HCEC 1CT (cell line): ENCODE measurements around the gene OCRL.
A peak's percentile ranks its signal among the peaks of the same experiment; 100 is the strongest.

Experiments
- DNase-seq: peaks from one replicate; pipeline ENCODE4 v3.0.0-alpha.2; 2017

Gene OCRL

DNA sequence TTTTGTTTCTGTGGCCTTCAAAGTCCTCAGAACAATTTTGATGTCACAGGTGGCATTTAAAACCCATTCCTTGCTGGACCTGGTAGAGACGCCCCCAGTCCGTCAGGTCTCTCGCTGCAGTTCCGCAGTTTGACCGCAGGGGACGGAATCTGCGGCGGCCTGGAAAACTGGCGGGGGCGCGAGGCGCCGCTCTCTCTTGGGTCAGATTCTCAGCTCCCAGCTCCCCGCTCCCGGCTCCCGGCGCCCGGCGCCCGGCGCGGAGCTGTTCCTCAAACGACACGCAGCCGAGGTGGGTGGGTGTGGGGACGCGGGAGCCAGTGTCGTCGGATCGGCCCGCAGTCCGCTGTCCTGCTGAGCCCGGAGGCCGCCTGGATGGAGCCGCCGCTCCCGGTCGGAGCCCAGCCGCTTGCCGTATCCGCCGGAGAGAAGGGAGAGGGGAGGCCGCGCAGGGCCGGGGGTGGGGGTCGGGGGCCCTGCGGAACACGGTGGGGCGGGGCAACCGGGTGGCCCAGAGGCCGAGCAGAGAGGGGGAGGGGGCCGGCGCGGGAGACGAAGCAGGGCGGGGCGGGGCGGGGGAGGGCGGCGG is at the start of gene OCRL:
OCRL (plus strand) TSS at position 192 of the 586 bp plus-strand sequence; CDS start at position 373, 181 bp downstream.
- DNase-seq: peak; percentile 60

DNA sequence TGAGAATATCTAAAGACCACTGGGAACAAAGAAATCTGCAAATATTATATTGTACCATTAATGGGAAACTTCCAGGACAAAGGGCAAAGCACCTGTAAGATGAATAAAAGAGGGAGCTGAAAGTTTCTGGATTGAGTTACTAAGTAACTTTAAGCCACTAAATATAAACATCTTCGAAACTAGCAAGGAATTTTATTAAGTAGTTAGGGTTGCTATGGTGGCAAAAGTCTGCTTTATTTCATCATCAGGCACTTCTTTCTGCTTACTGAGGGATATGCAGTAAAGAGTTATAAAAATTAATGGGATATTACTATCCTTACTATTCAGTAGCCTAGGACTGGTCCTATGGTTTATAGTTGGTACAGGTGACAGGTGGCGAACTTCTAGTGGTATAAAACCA is 49.7 kb upstream of the OCRL start:
- no peak for DNase-seq

DNA sequence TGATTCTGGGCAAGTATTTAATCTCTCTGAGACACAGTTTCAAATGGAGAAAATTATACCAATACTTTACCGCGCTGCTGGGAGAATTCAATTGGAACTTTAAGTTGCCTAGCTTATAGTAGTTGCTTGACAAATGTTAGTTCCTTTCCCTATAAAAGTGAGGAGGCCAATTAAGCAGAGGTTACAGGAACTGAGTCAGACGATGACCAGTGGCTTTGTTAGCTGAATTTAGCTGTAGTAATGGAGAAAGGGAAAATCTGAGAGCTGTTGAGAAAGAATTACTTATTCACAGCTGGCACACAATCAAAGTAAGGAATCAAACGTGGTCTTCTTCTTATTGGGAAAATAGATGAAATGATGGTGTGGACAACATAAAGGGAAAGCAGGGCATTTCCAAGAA is 46.4 kb upstream of the OCRL start:
- DNase-seq: peak; percentile 73

DNA sequence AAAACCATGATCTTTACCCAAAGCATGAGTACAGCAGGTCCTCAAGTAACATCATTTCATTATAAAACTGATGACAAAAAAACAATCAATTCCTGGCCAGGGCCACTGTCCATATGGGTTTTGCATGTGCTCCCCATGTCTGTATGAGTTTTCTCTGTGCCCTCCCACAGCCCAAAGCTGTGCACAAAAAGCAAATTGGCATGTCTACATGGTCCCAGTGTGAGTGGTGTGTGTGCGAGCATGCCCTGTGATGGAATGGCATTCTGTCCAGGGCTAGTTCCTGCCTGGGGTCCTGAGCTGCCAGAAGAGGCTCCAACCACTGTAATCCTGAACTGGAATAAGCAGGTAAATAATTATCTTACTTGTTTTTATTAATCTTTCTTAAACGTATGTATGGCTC is 45.2 kb upstream of the OCRL start:
- DNase-seq: no peak

DNA sequence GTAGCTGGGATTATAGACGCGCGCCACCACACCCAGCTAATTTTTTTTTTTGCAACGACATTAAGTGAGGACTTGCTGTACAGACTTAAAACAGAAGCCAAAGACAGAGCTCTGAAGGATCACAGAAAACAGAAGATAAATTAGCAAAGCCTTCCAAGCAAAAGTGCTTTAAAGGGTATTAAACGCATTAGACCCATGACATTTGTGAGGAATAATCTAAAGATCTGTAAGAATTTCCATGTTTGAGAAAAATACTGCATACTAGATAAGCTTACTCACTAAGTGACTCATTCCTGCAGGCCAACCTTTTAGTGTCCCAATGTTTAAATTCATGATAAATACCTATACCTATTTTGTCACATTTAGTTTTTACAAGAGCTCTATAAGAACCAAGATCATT is 44.2 kb upstream of the OCRL start:
- peak; percentile 53 for DNase-seq

DNA sequence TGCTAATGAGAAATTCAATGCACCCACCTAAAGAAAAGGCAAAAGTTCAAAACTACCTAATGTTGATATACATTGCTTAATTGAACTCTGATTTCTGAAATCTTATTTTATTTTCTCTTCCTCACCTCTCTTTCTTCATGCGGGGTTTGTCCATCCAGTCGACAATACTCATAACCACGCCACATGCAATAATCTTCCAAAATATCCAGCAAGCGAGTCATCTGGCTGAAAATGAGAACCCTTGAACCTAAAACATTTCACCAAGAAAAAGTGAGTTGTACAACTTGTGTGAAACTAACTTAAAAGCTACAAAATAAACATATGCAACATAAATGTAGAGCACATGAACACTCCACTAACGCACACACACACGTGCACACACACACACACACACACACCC is 43.4 kb upstream of the OCRL start:
- peak; percentile 43 for DNase-seq

DNA sequence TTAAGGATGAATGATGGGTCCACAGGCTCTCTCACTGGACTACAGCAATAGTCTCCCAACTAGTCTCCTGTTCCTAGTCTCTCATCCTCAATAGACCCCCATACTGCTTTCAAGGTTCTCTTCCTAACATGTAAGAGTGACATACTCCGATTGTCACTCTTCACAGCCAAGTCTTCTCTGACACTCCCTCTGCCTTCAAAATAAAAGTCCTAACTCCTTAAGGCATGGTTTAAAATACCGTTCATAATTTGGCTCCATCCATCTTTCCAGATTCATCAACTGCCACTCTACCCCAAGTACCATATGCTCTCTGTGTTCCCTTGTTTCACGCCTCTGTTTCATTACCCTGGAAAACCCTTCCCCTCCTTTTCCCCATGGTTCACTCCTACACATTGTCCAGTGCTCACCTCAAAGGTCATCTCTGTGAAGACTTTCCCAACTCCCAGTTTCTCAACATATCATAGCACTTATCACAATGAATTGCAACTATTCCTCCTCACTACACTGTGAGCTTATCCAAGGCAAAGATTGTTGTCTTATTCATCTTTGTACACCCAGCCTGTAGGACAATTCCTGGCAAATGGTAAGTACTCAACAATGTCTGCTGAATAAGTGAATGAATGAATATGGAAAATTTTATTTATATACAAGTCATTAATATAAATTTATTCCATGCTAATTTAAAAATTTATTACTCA is 42.8 kb upstream of the OCRL start:
- no peak for DNase-seq

DNA sequence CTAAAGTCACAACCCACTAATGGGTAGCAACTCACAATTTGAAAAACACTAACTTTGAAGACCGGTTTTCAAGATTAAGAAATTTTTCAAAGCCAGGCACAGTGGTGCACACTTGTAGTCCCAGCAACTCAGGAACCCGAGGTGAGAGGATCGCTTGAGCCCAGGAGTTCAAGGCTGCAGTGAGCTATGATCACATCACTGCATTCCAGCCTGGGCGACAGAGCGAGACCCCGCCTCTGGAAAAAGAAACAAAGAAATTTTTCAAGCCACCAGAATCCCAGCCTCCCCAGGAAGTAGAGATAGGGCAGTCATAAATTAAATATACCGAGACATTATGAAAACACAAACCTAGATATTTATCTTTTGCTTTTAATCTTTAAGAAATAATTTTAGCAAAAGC is 29.7 kb upstream of the OCRL start:
- DNase-seq: no peak

DNA sequence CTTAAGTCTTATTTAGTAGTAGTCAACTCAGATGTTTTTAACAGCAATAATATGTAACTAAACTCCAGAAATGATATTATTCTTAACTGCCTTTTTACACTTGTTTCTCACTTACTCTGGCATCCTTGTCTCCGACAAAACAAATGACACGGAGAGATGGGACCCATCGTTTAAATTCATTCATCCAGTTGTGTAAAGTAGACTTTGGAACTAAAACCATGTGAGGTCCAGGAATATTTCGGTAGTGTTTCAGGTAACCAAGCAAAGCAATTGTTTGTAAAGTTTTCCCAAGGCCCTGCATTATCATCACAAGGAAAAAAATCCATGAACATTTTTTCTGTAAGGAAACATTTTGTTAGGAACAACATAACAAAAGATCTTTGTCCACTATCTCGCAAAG is 28.4 kb upstream of the OCRL start:
- no peak for DNase-seq

DNA sequence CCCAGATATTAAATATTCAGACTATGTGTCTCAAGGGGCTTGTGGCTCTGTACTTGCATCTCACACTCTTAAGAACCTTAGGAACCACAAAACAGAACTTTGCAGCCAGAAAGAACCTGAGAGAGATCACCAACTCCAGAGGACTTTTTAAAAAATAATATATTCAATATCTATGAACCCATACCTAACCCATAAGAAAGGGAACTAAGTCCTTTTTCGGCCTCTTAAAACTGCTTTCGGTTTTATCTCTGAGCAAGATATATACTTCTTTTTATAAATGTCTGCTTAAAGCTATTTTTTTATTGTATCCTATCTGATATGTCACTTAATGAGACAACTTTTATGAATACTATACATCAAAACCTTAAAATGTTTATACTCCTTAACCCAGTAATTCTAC is 27.6 kb upstream of the OCRL start:
- DNase-seq: no peak

DNA sequence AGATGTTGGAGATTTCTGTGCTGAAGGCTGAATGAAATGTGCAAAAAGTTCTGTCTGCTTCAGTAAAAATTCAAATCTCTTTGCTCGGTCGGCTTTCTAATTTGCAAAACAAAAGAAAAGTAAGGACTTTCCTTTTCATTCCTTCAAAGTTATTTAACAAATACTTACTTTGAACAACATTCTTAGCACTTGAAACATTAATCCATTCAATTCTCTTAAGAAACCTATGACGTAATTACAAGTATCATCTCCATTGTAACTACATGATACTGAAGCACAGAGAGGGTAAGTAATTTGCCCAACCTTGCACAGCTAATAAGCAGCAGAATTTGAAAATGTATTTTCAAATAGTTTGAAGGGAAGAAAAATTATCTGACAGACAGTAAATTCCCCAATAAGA is 23.7 kb upstream of the OCRL start:
- no peak for DNase-seq

DNA sequence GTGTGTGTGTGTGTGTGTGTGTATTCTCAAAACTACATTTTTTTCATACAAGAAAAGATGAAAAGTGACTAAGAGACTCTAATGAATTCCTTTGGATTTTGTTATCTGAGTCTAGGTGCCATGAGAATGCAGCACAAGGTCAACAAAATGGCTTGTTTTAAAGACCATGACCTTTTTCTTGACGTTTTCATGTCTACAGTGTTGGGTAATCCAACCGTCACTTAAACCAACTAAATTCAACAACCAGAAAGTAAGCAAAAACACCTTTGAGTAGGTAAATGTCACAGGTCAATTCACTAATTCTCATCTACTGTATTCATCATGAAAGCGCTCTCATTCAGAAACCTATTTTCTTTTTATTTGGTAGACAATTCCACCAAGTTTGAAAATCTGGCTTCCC is 19.9 kb upstream of the OCRL start:
- DNase-seq: no peak

DNA sequence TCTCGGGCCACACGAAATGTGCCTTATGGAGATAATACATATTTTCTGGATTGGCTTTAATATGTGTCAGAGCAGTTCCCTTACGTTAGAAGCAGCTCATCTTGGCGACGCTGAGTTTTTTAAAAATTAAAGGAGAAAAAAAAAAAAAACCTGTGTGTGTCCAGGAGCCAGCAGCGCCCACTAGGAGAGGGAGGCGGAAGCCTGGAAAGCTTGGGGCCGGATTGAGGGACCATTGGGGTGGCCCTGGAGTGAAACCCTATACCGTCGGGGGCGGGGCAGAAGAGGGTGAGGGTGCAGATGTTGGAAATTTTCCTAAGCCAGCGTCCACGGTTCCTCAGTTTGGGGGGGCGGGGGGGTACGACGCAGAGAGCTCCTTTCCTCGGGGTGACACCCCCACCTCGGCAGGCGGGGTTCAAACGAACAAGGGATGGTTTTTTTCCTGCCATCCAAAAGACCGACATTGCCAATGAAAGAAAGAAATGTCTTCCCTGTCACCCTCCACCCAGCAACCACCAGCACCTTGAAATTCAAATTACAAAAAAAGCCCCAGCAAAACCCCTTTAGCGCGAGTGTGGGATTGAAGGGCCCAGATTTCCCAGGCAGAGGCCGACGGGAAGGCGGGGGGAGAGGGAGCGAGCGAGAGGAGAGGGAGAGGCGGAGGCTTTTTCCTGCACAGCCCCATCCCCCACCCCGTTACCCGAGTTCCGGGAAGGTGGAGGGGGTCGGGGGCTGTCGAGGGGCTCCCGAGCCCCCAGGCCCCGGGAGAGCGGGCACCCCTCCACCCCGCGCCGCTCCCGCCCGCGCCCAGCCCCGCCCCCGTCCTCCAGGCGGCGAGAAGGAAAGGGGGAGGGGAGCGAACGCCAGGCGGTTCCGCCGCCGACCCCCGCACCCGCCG is 17.6 kb upstream of the OCRL start:
- DNase-seq: peak; percentile 68

DNA sequence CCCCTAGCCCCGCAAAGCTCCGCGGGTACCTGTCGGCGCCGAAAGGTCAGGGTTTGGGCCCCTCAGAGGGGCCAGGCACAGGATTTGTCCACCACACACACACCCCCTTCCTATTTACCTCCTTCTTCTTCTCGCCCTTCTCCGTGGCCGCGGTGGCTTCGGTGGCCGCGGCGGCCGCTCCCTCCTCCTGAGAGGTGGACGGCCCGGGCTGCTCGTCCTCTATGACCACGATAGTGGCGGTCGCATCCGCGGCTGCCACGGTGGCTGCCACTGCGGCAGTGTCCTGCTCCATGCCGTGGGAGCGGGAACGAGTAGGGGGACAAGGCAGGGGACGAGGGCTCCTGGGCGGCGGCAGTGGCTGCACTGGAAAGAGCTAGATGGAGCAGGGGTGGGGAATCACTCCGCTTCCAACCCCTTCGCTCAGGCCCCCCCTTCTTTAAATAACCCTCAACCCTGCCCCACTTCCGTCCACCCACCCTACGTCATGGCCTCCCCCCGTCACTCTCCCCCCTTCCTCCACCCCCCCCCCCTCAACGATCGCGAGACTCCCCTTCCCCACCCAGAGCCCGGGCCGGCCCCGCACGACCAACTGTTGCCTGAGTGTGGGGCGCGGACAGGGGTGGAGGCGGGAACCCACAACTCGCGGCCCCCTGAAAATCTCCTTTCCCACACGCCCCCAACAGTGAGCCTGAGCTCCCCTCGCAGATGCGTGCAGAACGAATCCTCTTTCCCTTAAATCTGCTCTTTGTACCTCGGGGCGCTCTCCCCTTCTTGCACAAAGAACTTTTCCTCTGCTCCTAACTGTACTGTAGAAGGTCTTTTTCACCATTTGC is 16.8 kb upstream of the OCRL start, which contains the start of gene SMARCA1:
SMARCA1 (minus strand) TSS at position 412 of the 833 bp plus-strand sequence; CDS start at position 292, 120 bp downstream.
- DNase-seq: peak; percentile 23

DNA sequence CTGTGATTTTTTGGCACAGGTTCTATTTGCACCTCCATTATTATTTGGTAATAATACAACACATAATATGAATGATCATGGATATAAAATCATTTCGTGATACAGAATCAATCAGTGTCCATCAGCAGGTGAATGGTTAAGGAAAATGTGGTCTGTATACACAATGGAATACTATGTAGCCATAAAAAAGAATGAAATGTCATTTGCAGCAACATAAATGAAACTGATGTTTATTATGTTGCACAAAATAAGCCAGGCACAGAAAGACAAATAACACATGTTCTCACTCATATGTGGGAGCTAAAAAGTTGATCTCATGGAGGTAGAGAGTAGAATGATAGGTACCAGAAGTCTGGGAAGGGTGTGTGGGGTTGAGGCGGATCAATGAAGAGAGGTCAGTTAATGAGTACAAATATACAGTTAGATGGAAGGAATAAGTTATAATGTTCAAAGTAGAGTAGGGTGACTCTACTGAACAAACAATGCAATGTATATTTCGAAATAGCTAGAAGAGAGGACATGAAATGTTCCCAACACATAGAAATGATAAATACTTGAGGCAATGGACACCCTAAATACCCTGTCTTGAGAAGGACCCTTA is 15.7 kb upstream of the OCRL start:
- DNase-seq: no peak

DNA sequence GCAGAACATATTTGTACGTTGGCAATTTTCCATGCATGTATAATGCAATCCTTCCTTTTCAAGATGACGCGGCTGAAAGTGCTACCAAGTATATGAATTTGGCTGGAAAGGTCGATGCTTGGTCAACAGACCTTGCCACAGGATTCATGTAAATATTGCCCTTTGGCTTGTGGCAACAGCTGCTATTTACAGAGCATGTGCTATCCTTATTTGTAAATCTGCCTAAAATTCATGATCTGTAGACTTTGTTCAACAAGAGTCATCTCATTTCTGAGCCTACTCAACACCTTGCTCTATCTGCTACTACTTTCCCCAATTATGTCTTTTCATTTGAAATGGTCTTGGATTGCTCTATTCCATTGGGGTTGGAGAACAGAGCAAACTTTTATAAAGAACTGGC is 14.9 kb upstream of the OCRL start:
- DNase-seq: no peak

DNA sequence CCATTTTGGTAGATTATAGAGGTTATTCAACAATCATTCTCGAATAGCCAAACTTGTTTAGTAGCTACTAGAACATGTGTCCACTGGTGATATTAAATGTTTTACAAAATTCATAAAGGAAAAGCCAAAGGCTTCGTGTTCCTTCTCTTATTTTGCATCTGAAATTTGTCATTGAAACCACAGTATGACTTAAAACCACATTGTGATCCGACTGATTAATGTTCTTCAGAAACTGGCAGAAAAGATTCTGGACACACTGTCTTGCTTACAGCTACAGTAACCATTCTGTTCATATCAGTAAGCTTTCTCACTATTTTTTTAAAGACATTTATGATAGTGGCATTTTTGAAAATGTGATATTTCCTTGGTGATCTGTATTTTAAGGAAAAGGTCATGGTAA is 14.2 kb upstream of the OCRL start:
- DNase-seq: no peak

DNA sequence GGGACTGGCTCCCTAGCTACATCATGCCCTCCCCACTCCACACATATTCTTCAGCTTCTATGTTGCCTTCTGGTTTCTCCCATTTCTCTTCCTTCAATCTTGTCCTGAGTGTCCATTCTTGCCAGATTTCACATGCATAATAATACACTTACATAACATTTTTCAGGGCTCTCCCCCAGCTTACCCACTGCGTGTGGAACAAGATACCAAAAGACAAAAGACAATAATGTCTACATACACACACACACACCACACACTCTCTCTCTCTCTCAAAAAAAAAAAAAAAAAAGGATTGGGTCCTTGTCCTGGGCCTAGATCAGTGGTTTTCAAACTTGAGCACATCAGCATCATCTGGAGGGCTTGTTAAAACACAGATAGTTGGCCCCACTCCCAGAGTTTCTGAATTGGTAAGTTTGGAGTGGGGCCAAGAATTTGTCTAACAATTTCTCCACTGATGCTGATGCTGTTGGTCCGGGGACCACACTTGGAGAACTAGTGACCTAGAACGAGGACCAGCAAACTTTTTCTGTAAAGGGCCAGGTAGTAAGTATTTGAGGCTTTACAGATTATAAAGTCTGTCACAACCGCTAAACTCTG is 10.3 kb upstream of the OCRL start:
- DNase-seq: peak; percentile 2

DNA sequence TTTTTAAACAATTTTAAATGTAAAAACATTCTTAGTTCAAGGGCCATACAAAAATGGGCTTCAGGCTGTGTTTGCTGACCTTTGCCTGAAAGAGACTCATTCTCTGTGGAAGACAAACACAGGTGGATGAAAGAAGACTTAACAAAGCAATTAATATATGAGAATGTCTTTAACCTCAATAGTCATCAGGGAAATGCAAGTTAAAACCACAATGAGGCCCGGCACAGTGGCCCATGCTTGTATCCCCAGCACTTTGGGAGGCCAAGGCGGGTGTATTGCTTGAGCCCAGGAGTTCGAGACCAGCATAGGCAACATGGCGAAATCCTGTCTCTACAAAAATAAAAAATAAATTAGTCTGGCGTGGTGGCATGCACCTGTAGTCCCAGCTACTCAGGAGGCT is 9.6 kb upstream of the OCRL start:
- DNase-seq: no peak

DNA sequence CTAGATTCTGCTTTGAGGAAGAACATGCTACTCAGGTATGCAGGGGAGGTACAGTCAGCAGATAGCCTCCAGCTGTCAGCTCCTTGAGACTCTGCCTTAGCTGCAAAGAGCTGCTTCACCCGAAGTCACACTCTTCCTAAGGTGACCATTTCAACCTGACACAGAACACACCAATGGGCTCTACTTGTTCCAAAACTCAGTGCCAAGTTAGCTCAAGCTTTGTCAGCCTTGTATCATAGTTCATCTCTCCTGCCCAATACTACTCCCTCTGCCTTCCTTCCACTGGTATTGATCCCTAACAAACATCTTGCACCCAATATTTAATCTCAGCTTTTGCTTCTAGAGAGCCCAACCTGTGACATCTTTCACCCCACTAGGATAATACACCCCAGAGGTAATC is 8.9 kb upstream of the OCRL start:
- no peak for DNase-seq

DNA sequence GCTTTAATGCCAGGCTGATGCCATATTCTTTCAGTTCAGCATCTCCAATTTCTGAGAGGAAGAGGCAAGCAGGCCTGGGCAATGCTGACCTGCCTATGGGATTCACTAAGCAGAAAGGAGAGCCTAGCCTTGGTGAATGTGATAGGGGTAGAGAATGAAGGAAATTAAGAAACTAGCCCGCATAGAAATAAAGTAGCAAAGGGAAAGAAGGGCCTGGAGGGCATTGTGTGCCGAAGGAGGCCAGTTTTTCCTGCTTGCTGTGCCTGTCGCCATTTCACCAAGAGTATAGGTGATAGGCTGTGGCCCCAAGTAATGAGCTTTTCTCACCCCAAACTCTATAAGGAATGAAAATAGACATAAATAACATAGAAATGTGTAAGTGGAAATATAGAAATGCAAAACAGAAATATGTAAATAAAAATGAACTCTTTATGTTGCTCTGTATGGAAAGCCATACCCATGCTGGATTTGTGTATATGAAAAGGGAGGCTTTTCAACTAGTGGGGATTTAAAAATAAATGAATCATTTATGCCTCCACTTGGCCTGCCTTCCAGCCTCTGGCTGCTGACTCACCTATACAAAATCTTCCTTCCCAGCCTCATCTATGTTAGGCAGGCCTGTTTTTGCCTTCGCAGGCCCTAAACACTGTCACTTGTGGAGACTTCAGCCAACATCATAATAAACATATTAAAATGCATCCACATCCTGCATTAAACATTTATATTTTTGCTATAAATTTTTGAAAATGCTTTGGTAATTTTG is 5.1 kb upstream of the OCRL start:
- peak; percentile 56 for DNase-seq
